H1 (cell line): ENCODE results near the gene KLF14. TPM values are rescaled to one million over a fixed set of nuclear protein-coding genes. Genes with fewer than 3 reads are reported as not detected.

Experiments used
- CTCF ChIA-PET: fragments of 300-600 bp; sonication (Branson Sonifier 250); formaldehyde crosslinking; loops from one replicate; lab custom pipeline; 2021; ENCODE audit not compliant: partially characterized antibody; lab: Charles Lee
- POLR2A ChIA-PET: fragments of 300-600 bp; sonication (Branson Sonifier 250); formaldehyde crosslinking; loops from one replicate; lab custom pipeline; 2021; ENCODE audit warnings: inconsistent platforms; ENCODE audit not compliant: partially characterized antibody; lab: Charles Lee
- DNase-seq, 2 experiments: peaks; one replicate each; pipeline versions ENCODE4 v3.0.0 to v3.0.0-alpha.2; 2010 to 2022; ENCODE audit warnings: low spot score in 2 of 2, low read depth in 1 of 2, mixed read lengths in 1 of 2
- FAIRE-seq: peaks from 2 replicates; lab custom pipeline; 2011; peaks lifted over from hg19 to GRCh38; lab: Jason Lieb, UNC
- H2AFZ ChIP-seq: 2 replicates; pipeline ENCODE4 v1.8.1; 2012; ENCODE audit warnings: low read length, inconsistent platforms
- H2AK5ac ChIP-seq: 2 replicates; pipeline ENCODE4 v1.6.1; 2013; ENCODE audit warnings: low read depth, low read length
- H2BK120ac ChIP-seq: replicated peaks from 2 replicates; pipeline ENCODE3; 2013; ENCODE audit warnings: low read depth, low read length, inconsistent platforms
- H2BK12ac ChIP-seq: 2 replicates; pipeline ENCODE4 v1.6.1; 2013; ENCODE audit warnings: low read depth, low read length
- H2BK15ac ChIP-seq: 2 replicates; pipeline ENCODE4 v1.6.1; 2013; ENCODE audit warnings: low read length
- H2BK20ac ChIP-seq: 2 replicates; pipeline ENCODE4 v1.6.1; 2013; ENCODE audit warnings: low read length
- H2BK5ac ChIP-seq: 2 replicates; pipeline ENCODE4 v1.6.1; 2013; ENCODE audit warnings: low read depth, low read length
- H3K14ac ChIP-seq: 2 replicates; pipeline ENCODE4 v1.6.1; 2013; ENCODE audit warnings: inconsistent platforms; ENCODE audit not compliant: insufficient read length
- H3K18ac ChIP-seq: 2 replicates; pipeline ENCODE4 v1.6.1; 2013; ENCODE audit warnings: low read length; ENCODE audit errors: extremely low read depth
- H3K23ac ChIP-seq: 2 replicates; pipeline ENCODE4 v1.6.1; 2013; ENCODE audit warnings: inconsistent platforms; ENCODE audit not compliant: insufficient read length
- H3K23me2 ChIP-seq: 2 replicates; pipeline ENCODE4 v1.6.1; 2013; ENCODE audit warnings: low read depth, low read length
- H3K27ac ChIP-seq: 2 replicates; pipeline ENCODE4 v1.6.1; 2011; ENCODE audit warnings: low read depth, low read length, inconsistent platforms
- H3K27me3 ChIP-seq, 4 experiments: replicated peaks in 1 of 4; 1 replicate in 1 of 4; 2 replicates in 3 of 4; pipeline versions ENCODE4 v1.6.1 to v1.8.1; 2011 to 2013; ENCODE audit warnings: low read length in 3 of 4, mild to moderate bottlenecking in 3 of 4, inconsistent platforms in 2 of 4, mixed read lengths in 2 of 4, moderate library complexity in 1 of 4; ENCODE audit not compliant: control insufficient read depth in 3 of 4, insufficient read depth in 3 of 4; ENCODE audit errors: extremely low read depth in 1 of 4
- H3K36me3 ChIP-seq, 4 experiments: 2 replicates each; pipeline versions ENCODE4 v1.6.1 to v1.8.1; 2011 to 2013; ENCODE audit warnings: mild to moderate bottlenecking in 4 of 4, low read length in 3 of 4, moderate library complexity in 2 of 4, control low read depth in 1 of 4, inconsistent platforms in 1 of 4; ENCODE audit not compliant: insufficient read depth in 4 of 4, control insufficient read depth in 2 of 4
- H3K4ac ChIP-seq: replicated peaks from 2 replicates; pipeline ENCODE3; 2013; ENCODE audit warnings: low read length, low read depth, mixed read lengths, inconsistent platforms; ENCODE audit not compliant: insufficient read length
- H3K4me1 ChIP-seq, 4 experiments: replicated peaks in 1 of 4; 1 replicate in 1 of 4; 2 replicates in 3 of 4; pipeline versions ENCODE4 v1.6.1 to v1.8.1; 2011 to 2013; ENCODE audit warnings: low read length in 3 of 4, inconsistent platforms in 2 of 4, mixed read lengths in 1 of 4; ENCODE audit not compliant: insufficient read depth in 4 of 4, control insufficient read depth in 3 of 4
- H3K4me2 ChIP-seq, 2 experiments: 2 replicates each; pipeline versions ENCODE4 v1.6.1 to v1.8.1; 2011 to 2013; ENCODE audit warnings: low read depth in 2 of 2, low read length in 2 of 2, control low read depth in 1 of 2, inconsistent platforms in 1 of 2, mild to moderate bottlenecking in 1 of 2; ENCODE audit not compliant: insufficient read depth in 1 of 2
- H3K4me3 ChIP-seq, 4 experiments: fragments of 200-600, 300-600 bp in 1 of 4; sonication (generic), shearing (Covaris generic), sonication (Bioruptor Twin) in 1 of 4; 2 replicates each; pipeline versions ENCODE4 v1.5.1 to v1.8.1; 2011 to 2016; ENCODE audit warnings: low read length in 4 of 4, low read depth in 3 of 4, control low read depth in 2 of 4, inconsistent platforms in 2 of 4, mild to moderate bottlenecking in 2 of 4, mixed read lengths in 1 of 4, moderate library complexity in 1 of 4; ENCODE audit not compliant: insufficient read depth in 2 of 4; ENCODE audit errors: extremely low read depth in 1 of 4
- H3K56ac ChIP-seq: replicated peaks from 2 replicates; pipeline ENCODE3; 2013; ENCODE audit warnings: low read depth, mild to moderate bottlenecking, mixed read lengths, low read length, inconsistent platforms; ENCODE audit not compliant: insufficient read length
- H3K79me1 ChIP-seq: 2 replicates; pipeline ENCODE4 v1.6.1; 2013; ENCODE audit warnings: low read depth, low read length, control low read depth
- H3K79me2 ChIP-seq, 2 experiments: 2 replicates each; pipeline versions ENCODE4 v1.6.1 to v1.8.1; 2012 to 2013; ENCODE audit warnings: low read length in 2 of 2, mild to moderate bottlenecking in 2 of 2, inconsistent platforms in 1 of 2; ENCODE audit not compliant: insufficient read depth in 2 of 2, control insufficient read depth in 1 of 2
- H3K9ac ChIP-seq, 4 experiments: replicated peaks in 1 of 4; 1 replicate in 1 of 4; 2 replicates in 3 of 4; pipeline versions ENCODE4 v1.6.1 to v1.8.1; 2011 to 2013; ENCODE audit warnings: low read depth in 3 of 4, low read length in 3 of 4, control low read depth in 2 of 4, mild to moderate bottlenecking in 2 of 4, moderate library complexity in 2 of 4, inconsistent platforms in 1 of 4; ENCODE audit errors: extremely low read depth in 1 of 4
- H3K9me3 ChIP-seq, 2 experiments: 2 replicates each; pipeline versions ENCODE4 v1.6.1 to v1.8.1; 2012 to 2013; ENCODE audit warnings: mild to moderate bottlenecking in 2 of 2, moderate library complexity in 2 of 2, control low read depth in 1 of 2, inconsistent platforms in 1 of 2, low read depth in 1 of 2, low read length in 1 of 2, mixed read lengths in 1 of 2; ENCODE audit not compliant: insufficient read depth in 2 of 2
- H4K20me1 ChIP-seq, 2 experiments: replicated peaks in 1 of 2; 2 replicates each; pipeline versions ENCODE3 to v1.8.1; 2011 to 2013; ENCODE audit warnings: inconsistent platforms in 2 of 2, low read length in 2 of 2, mild to moderate bottlenecking in 1 of 2; ENCODE audit not compliant: insufficient read depth in 2 of 2, control insufficient read depth in 1 of 2
- H4K5ac ChIP-seq: 2 replicates; pipeline ENCODE4 v1.6.1; 2013; ENCODE audit warnings: low read length, low read depth, mixed read lengths, inconsistent platforms; ENCODE audit not compliant: insufficient read length
- H4K8ac ChIP-seq: 2 replicates; pipeline ENCODE4 v1.8.0; 2013; ENCODE audit warnings: mild to moderate bottlenecking, moderate library complexity, low read length, inconsistent platforms; ENCODE audit not compliant: insufficient read depth; ENCODE audit errors: extremely low read depth
- H4K91ac ChIP-seq: replicated peaks from 2 replicates; pipeline ENCODE3; 2013; ENCODE audit warnings: low read length, mixed read lengths, inconsistent platforms; ENCODE audit not compliant: insufficient read length
- CTCF ChIP-seq, 3 experiments: IDR thresholded peaks; 1 replicate in 2 of 3; 2 replicates in 1 of 3; pipeline versions ENCODE4 v1.5.1 to v1.6.1; 2011; ENCODE audit warnings: low read length in 3 of 3, mild to moderate bottlenecking in 3 of 3, inconsistent platforms in 2 of 3, low read depth in 1 of 3, moderate library complexity in 1 of 3; ENCODE audit not compliant: insufficient read depth in 1 of 3; ENCODE audit errors: control extremely low read depth in 1 of 3
- SIRT6 ChIP-seq: IDR thresholded peaks from one replicate; pipeline ENCODE4 v1.7.1; 2012; ENCODE audit warnings: low read length, inconsistent platforms
- SIX5 ChIP-seq: IDR thresholded peaks from 2 replicates; pipeline ENCODE4 v1.6.1; 2011; ENCODE audit warnings: mild to moderate bottlenecking, low read depth, low read length
- whole genome bisulfite sequencing, 2 experiments: shearing (Covaris generic) in 1 of 2; methylation state at CpG; one replicate each; pipeline versions ENCODE4 v1.1.6 to v1.1.7; 2013 to 2015; ENCODE audit warnings: low lambda C conversion rate in 2 of 2, mixed read lengths in 2 of 2, inconsistent platforms in 1 of 2, low coverage in 1 of 2, missing lambda C conversion rate in 1 of 2; ENCODE audit not compliant: insufficient replicate concordance in 2 of 2, insufficient coverage in 1 of 2, insufficient read length in 1 of 2; ENCODE audit errors: extremely low coverage in 1 of 2, missing lambda C conversion rate in 1 of 2; 5-methylcytosine and 5-hydroxymethylcytosine counted together
- polyA plus RNA-seq, 7 experiments: library from polyadenylated mRNA; depleted of rRNA in 3 of 7; stranded (reverse) in 5 of 7; unstranded in 2 of 7; fragments of >200 nt in 5 of 7; fragments of 200-250 nt in 2 of 7; gene quantifications; 1 replicate in 5 of 7; 2 replicates in 1 of 7; 4 replicates in 1 of 7; pipeline versions ENCODE4 v1.2.1 to v1.2.3, GENCODE V29; 2011 to 2013; ENCODE audit warnings: missing spikeins in 2 of 7, mixed read lengths in 2 of 7
- total RNA-seq: library from RNA; stranded (reverse); fragmentation: NEBNext Ultra II Directional; extraction: Animal tissue kit (Norgen Biotek cat#: 25700); gene quantifications from 2 replicates; pipeline ENCODE4 v1.2.1, GENCODE V29; 2021

The KLF14 gene
- total and polyA plus RNA-seq, 2 of the 8 experiments (the other 6 are each of a cell fraction or from before 2014, with no cell fraction given) = 0.02 TPM; not detected in 1

- DNase-seq = no peak
- Histone ChIP-seq H2BK15ac (no peak overlapping the region), H2BK120ac (no peak overlapping the region), H4K8ac (no peak overlapping the region), H4K20me1 (no peaks in the 10 kb centered on the region), H3K79me2 (no peaks in the 10 kb centered on the region), H3K23ac (no peak overlapping the region), H2BK12ac (no peak overlapping the region), H3K27me3 (no peaks in the 10 kb centered on the region), H2BK20ac (no peak overlapping the region), H4K91ac (no peak overlapping the region), H2AK5ac (no peak overlapping the region), H3K79me1 (no peaks in the 10 kb centered on the region), H3K18ac (no peak overlapping the region), H3K23me2 (no peaks in the 10 kb centered on the region; the same call in 1 of the 2 replicates), H3K4ac (no peak overlapping the region), H4K5ac (no peak overlapping the region), H3K56ac (no peak overlapping the region), H2BK5ac (no peak overlapping the region), H3K9ac (no peak overlapping the region), H3K14ac (no peak overlapping the region), H3K27ac (no peak overlapping the region), H3K36me3 (no peaks in the 10 kb centered on the region), H3K4me2 (no peak overlapping the region), H3K4me3 (no peak overlapping the region), H2AFZ (no peak overlapping the region), H3K4me1 (no peaks in the 10 kb centered on the region), H3K9me3 (peaks cover 0 to 4% of the 10 kb centered on the region in 2 experiments; a peak in 1 of 4 replicates)
- FAIRE-seq = no peak
- ChIA-PET CTCF (no interaction called here), POLR2A (no interaction called here)
- WGBS, 2 experiments = 86% methylated on average over 2 of the region's 2 CpGs; no CpG with 5 or more reads in 1 of the 2 experiments
- no peak for TF ChIP-seq SIX5
- no peak for TF ChIP-seq SIRT6
- no peak for TF ChIP-seq CTCF (IDR thresholded peaks at IDR 0.05; ENCODE audit: control extremely low read depth in 1 of 3, insufficient read depth in 1 of 3, low read depth in 1 of 3, low read length in 3 of 3)
These were observed 51.0 kb downstream of the KLF14 start for GRCh38 chr7:130683026-130683425.
